GM13977 (cell line): ENCODE measurements around the gene ZFPM1.

ENCODE experiments used
- DNase-seq: peaks from one replicate; pipeline ENCODE4 v3.0.0; 2012; ENCODE audit warnings: low spot score
- in situ Hi-C: fragments of 300-500 bp; cut with MboI; formaldehyde crosslinking; loops from one replicate; pipeline ENCODE4 v1.12.0; 2022; ENCODE audit warnings: low sequenced_read_pairs, low pct_unique_long_range_greater_than_20kb, mixed read lengths, inconsistent platforms; ENCODE audit not compliant: unreplicated experiment
- TF ChIP-seq, protein P1 (sequence below): IDR thresholded peaks from 2 replicates; pipeline ENCODE4 v1.5.1; 2012; ENCODE audit warnings: mild to moderate bottlenecking, control low read depth; ENCODE audit not compliant: insufficient read depth; ENCODE audit errors: extremely low read depth, missing control alignments

ZFPM1 gene

GRCh38 chr16:88539261-88539651 is 86.2 kb downstream of the ZFPM1 start:
- TF ChIP-seq, protein P1, sequence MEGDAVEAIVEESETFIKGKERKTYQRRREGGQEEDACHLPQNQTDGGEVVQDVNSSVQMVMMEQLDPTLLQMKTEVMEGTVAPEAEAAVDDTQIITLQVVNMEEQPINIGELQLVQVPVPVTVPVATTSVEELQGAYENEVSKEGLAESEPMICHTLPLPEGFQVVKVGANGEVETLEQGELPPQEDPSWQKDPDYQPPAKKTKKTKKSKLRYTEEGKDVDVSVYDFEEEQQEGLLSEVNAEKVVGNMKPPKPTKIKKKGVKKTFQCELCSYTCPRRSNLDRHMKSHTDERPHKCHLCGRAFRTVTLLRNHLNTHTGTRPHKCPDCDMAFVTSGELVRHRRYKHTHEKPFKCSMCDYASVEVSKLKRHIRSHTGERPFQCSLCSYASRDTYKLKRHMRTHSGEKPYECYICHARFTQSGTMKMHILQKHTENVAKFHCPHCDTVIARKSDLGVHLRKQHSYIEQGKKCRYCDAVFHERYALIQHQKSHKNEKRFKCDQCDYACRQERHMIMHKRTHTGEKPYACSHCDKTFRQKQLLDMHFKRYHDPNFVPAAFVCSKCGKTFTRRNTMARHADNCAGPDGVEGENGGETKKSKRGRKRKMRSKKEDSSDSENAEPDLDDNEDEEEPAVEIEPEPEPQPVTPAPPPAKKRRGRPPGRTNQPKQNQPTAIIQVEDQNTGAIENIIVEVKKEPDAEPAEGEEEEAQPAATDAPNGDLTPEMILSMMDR, result no peak
- no peak for DNase-seq
- in situ Hi-C loops, result loop anchor here (25.0 kb wide), 1 partner anchor 102 kb away; no protein-coding TSS in a partner anchor

DNA sequence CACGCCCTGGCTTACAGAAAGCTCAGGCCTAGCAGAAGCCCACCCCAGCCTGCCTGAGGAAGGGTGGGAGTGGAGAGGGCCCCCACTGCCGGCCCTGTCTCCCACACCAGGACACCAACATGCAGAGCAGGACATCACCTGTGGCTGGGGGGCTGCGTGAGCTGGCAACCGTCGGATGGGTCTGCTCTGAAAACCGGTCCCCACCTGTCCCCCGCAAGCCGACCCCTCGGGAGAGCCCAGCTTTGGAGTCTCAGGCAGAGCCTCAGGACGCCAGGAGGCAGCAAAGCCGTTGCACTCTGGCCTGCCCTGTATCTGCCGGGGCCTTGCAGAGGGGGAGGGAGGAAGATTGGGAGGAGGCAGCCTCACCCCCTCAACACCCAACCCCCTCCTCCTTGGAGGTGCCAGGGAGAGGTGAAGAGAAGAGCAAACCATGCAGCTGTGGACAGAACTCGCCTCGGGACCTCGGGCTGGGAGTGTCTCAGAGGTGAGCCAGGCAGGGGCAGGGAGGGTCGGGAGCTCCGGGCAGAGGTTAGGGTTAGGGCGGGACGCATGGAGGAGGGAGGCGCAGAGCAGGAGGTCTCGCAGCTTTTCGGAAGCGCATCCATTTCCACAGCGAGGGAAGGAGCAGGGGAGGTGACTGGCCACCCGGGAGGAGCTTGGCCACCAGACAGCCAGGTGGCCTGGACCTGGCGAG is 86.7 kb downstream of the ZFPM1 start:
- no peak for DNase-seq
- TF ChIP-seq, protein P1, result no peak
- in situ Hi-C loops, result loop anchor here (25.0 kb wide), 1 partner anchor 102 kb away; no protein-coding TSS in a partner anchor

- in situ Hi-C loops, result loop anchor here (25.0 kb wide), 1 partner anchor 103 kb away; no protein-coding TSS in a partner anchor
- no peak for DNase-seq
- TF ChIP-seq, protein P1, result no peak
Measured at GRCh38 chr16:88540346-88540977, 87.4 kb downstream of the ZFPM1 start.

- TF ChIP-seq, protein P1, result no peak
- in situ Hi-C loops, result loop anchor here (25.0 kb wide), 1 partner anchor 105 kb away; no protein-coding TSS in a partner anchor
- DNase-seq, result no peak
Measured at GRCh38 chr16:88541831-88542616, 88.9 kb downstream of the ZFPM1 start.

DNA sequence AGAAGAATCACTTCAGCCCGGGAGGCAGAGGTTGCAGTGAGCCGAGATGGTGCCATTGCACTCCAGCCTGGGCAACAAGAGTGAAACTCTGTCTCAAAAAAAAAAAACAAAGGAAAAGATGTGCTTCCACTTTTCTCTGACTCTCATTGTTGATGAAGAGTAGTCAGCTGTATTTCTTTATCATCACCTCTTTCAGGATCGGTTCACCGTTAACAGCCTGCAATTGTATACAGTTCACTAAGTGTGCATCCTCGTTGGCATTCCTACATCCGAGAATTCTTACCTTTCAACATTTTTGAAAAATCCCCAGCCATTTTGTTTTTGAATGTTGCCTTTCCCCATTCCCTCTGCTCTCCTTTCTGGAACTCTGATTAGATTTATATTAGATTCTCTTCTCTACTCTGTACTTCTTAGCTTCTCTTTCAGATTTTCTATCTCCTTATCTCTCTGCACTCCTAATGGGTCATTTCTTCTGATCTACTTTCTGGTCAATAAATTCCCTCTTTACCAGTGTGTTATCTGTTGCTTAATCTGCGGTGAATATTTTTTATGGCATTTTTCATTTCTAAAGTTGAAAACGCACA is 90.2 kb downstream of the ZFPM1 start:
- in situ Hi-C loops, result loop anchor here (25.0 kb wide), 1 partner anchor 106 kb away; no protein-coding TSS in a partner anchor
- TF ChIP-seq, protein P1, result no peak
- no peak for DNase-seq

GRCh38 chr16:88545781-88546180 is 92.7 kb downstream of the ZFPM1 start:
- TF ChIP-seq, protein P1, result no peak
- DNase-seq, result no peak
- in situ Hi-C loops, result loop anchor here (25.0 kb wide), 1 partner anchor 108 kb away; no protein-coding TSS in a partner anchor
